HUES6 (cell line): ENCODE measurements around the gene WWC2.

ENCODE experiments used
- H3K27ac ChIP-seq: 2 replicates; pipeline ENCODE4 v1.7.0; 2013; ENCODE audit warnings: low read depth, mild to moderate bottlenecking, low read length, inconsistent platforms
- H3K27me3 ChIP-seq: 2 replicates; pipeline ENCODE4 v1.6.1; 2013; ENCODE audit warnings: low read length; ENCODE audit not compliant: control insufficient read depth, insufficient read depth
- H3K36me3 ChIP-seq: 2 replicates; pipeline ENCODE4 v1.6.1; 2013; ENCODE audit warnings: low read length; ENCODE audit not compliant: control insufficient read depth, insufficient read depth
- H3K4me1 ChIP-seq: 2 replicates; pipeline ENCODE4 v1.6.1; 2013; ENCODE audit warnings: low read length; ENCODE audit not compliant: control insufficient read depth, insufficient read depth
- H3K4me3 ChIP-seq: 2 replicates; pipeline ENCODE4 v1.5.1; 2013; ENCODE audit warnings: low read depth, low read length
- H3K9ac ChIP-seq: one replicate; pipeline ENCODE4 v1.6.1; 2013; ENCODE audit warnings: mild to moderate bottlenecking, low read length
- H3K9me3 ChIP-seq: 2 replicates; pipeline ENCODE4 v1.6.1; 2013; ENCODE audit warnings: low read depth, low read length; ENCODE audit not compliant: control insufficient read depth, insufficient read depth

WWC2 gene

DNA sequence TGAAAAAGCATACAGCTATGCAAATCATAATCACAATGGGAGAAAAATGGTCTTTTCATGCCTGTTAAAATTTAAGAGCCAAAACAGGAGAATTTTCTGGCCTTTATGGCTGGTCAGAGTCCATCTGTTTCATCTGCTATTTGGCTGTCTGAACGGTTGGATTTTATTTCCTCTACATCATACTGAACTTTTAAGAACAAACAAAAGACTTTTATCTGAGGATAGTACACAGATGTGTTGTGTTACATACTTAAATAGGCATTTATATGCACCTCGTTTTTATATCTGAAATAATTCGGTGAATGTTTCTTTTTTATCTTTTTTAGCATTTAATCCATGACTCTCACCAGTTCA, 18.0 kb upstream of the WWC2 start:
- Histone ChIP-seq H3K36me3 (no peaks in the 10 kb centered on the region), H3K27me3 (no peaks in the 10 kb centered on the region), H3K27ac (no peak overlapping the region), H3K9me3 (no peaks in the 10 kb centered on the region), H3K9ac (no peak overlapping the region), H3K4me1 (no peaks in the 10 kb centered on the region; the same call in 1 of the 2 replicates), H3K4me3 (no peak overlapping the region)

DNA sequence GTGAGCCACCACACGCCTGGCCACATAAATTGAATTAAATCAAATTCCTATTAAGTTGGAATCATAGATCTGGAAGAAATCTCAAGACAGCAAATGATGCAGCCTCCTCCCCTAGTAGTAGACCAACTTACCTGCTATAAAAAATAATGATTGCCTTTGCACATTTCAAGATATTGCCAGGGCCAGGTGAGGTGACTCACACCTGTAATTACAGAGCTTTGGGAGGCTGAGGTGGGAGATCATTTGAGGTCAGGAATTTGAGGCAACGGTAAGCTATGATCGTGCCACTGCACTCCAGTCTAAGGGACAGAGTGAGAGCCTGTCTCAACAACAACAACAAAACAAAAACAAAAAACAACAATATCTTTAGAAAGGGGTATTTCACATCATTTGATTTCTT, 17.0 kb upstream of the WWC2 start:
- Histone ChIP-seq H3K9me3 (no peaks in the 10 kb centered on the region), H3K4me3 (no peak overlapping the region), H3K9ac (no peak overlapping the region), H3K4me1 (no peaks in the 10 kb centered on the region), H3K27me3 (no peaks in the 10 kb centered on the region), H3K36me3 (no peaks in the 10 kb centered on the region), H3K27ac (no peak overlapping the region)

DNA sequence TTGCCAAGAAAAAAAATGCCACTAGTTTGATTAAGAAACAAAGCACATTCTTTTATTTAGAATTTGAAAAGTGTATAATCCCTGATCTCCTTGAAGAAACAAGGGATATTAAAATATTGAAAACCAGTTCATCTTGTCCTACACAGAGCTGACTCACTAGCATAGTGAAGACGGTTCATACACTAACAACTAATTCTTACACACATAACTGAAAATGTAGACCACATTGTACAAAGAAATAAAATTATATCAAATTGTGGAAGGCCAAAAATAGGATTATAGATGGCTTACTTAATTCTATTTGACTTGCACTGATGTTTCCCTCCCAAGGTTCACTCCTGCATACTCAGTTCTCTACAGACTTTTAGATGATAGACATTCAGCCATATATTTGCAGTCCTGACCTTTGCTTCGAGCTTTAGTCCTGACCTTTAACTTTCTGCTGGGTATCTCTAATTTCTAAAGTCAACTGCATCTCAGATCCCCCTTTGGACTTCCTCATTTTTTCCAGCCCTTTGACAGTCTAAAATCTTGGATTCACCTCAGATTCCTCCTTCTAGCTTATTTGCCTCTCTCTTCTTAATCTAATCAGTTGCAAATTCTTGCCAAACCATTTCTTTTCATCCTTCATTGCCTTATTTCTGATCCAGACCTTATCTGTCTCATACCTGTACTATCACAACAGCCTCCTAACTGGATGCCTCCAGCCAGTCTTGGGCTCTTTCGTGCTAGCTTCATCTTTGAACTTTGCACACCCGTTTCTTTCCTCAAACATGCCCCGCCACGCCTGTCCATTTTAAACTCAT, 4.5 kb upstream of the WWC2 start:
- no peaks in the 10 kb centered on the region for H3K36me3 ChIP-seq
- peaks cover 7% of the 10 kb centered on the region for H3K9me3 ChIP-seq
- no peaks in the 10 kb centered on the region for H3K27me3 ChIP-seq
- H3K27ac ChIP-seq, result no peak overlapping the region
- H3K4me1 ChIP-seq, result peaks cover 17% of the 10 kb centered on the region
- no peak overlapping the region for H3K9ac ChIP-seq
- no peak overlapping the region for H3K4me3 ChIP-seq

DNA sequence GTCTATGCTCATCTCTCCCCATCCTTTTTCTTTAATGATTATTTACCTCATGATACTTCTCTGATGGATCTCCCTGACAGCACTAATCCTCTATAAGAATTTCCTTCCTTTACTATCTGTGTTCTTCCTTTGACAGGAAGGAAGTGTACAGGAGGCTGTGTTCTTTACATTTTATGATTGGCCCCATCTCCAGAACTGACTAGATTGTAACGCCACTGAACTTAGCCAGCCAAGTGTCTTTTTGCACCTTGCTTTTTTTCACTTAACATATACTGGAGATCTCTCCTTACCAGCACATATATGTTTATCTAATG, 3.9 kb upstream of the WWC2 start:
- Histone ChIP-seq H3K27ac (no peak overlapping the region), H3K9me3 (peaks cover 2% of the 10 kb centered on the region), H3K9ac (no peak overlapping the region), H3K27me3 (no peaks in the 10 kb centered on the region), H3K4me3 (no peak overlapping the region), H3K4me1 (peaks cover 17% of the 10 kb centered on the region), H3K36me3 (no peaks in the 10 kb centered on the region)

DNA sequence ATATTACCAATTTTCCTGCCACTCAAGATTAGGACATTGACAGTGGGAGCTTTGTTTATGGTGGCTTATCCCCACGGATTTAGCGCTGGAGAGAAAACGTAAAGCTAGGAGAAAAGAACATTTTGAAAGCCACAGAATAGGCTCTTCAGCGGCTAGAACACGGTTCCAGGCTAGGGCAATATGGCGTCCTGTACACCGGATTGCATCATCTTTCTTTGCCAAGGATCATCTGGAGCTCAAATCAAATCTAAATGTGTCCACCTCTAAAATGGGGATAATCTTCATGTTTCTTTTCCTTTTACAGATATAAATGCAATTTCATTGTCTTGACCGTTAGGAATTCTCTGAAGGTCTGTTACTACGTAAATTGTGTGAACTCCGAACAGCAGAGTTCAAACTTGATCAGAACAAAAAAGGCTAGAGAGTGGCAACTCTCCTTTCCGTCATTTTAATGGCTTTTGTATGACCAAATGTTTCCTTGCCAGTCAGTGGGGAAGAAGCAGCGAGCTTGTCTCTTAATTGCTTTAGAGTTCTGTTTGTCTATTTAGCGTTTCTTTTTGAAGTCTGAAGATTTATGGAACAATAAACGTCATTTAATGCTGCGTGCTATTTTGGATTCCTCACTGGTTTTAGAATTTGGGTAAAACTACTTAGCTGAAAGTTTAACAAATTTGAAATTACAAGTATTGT, 2.6 kb upstream of the WWC2 start:
- Histone ChIP-seq H3K4me3 (peak overlapping the region; percentile 88), H3K27ac (peak overlapping the region; percentile 97; the same call in 1 of the 2 replicates), H3K9me3 (no peaks in the 10 kb centered on the region), H3K9ac (peak overlapping the region; percentile 88), H3K27me3 (no peaks in the 10 kb centered on the region), H3K4me1 (peaks cover 21% of the 10 kb centered on the region), H3K36me3 (no peaks in the 10 kb centered on the region)

DNA sequence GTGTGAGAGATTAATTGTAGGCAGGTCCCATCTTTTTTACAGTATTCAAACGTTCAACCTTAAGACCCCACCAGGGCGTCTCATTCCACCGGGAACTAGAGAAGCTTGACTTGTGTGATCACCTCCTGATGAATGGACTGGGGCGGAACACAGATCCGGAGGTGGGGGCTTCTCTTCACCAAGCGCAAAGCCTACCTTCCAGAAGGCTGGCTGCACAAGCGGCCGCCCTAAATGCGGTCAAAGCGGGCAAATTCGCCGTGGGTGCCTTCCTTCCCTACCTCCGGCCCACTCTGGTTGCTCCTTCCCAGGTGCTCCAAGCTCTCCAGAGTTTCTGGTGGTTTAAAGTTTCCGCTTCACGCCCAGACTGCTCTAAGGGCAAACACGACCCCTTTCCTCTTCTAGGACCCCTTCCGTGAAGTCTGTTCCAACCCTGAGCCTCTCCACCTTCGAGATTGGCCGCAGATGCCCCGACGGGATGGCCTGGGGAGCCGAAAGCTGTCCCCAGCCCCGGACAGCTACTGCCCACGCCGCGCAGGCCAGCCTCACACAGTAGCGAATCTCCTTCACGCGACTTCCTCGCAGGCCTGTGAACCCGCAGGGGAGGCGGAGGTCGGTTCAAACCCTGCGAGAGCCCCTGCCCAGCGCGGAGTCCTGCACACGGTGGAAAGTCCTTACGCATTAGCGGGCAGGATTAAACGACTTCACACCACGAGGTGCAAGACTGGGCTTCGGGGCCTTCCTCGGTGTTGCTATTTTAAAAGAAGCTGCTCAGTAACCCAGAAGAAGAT, 1.6 kb upstream of the WWC2 start:
- Histone ChIP-seq H3K9me3 (no peaks in the 10 kb centered on the region), H3K4me3 (peak overlapping the region; percentile 88), H3K27me3 (no peaks in the 10 kb centered on the region), H3K4me1 (peaks cover 31% of the 10 kb centered on the region), H3K9ac (peak overlapping the region; percentile 88), H3K36me3 (no peaks in the 10 kb centered on the region), H3K27ac (peak overlapping the region; percentile 97)

DNA sequence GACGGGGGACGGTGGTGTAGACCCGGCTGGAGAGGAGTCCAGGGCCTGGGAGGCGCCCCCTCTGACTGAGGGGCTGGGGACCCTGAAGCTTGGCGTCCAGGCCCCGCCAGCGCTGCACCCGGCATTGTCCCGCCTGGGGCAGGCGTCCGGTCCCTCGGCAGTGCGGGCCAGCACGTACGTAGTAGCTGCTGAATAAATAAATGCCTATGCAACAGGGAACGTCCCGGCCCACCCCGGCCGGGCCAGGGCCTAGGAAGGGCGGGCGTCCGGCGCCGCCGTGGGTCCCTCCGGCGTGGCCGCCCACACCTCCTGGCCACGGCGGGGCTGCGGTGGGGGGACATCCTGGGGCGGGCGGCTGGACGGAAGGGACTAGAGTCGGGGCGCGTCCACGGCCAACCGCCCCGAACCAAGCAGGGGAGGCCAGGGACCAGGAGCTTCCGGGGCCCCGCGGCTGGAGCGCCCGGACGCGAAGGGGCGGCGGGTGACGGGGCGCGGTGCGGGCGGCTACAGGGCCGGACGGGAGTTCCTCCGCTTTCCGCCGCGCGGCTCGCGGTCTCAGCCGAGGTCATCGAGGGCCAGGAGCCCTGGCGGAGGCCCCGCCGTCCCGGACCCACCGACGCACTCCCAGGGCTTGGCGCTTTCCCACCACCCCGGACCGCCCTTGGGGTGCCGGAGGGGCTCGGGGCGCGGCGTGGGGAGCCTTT, 886 bp upstream of the WWC2 start:
- Histone ChIP-seq H3K4me3 (peak overlapping the region; percentile 88), H3K9ac (peak overlapping the region; percentile 88)

DNA sequence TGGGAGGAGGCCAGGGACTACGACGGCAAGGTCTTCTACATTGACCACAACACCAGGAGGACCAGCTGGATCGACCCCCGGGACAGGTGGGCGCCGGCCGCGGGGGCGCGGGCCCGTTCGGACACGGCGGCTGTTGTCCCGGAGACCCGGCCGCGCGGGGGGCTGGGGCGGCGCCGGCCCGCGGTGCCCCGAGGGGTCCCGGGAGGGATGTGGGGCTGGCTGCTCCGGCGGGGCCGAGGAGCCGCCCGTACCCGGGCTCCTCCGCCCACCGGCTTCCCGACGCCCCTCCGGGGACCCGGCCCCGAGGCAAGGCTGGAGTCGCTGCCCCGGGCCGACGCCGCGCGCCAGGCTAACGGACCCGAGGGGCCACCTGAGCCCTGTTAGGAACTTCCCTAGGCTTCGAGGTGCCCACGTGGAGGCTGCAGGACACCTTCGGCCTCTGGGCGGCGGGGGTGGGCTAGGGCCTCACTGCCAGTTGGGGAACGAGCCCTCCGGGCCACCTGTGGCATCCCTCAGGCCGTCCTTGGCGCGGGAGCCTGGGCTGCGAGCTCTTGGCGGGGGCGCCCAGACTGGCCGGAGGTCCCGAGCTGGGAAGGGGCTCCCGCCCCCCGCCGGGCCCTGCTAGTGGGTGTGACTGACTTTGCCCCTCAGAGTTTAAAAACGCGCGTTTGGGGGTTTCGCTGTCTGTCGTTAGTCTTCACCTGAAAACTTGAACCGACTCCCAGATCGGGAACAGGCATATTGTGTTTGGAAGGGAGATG, 660 bp downstream of the WWC2 start:
- Histone ChIP-seq H3K27me3 (no peaks in the 10 kb centered on the region), H3K27ac (peak overlapping the region; percentile 77), H3K9ac (peak overlapping the region; percentile 88), H3K36me3 (no peaks in the 10 kb centered on the region), H3K9me3 (no peaks in the 10 kb centered on the region), H3K4me1 (peaks cover 37% of the 10 kb centered on the region), H3K4me3 (peak overlapping the region; percentile 88)

More for the DNA sequence above, 886 bp upstream of the WWC2 start:
- peak overlapping the region; percentile 97 for H3K27ac ChIP-seq
- no peaks in the 10 kb centered on the region for H3K36me3 ChIP-seq
- H3K4me1 ChIP-seq, result peaks cover 37% of the 10 kb centered on the region
- no peaks in the 10 kb centered on the region for H3K9me3 ChIP-seq
- no peaks in the 10 kb centered on the region for H3K27me3 ChIP-seq

DNA sequence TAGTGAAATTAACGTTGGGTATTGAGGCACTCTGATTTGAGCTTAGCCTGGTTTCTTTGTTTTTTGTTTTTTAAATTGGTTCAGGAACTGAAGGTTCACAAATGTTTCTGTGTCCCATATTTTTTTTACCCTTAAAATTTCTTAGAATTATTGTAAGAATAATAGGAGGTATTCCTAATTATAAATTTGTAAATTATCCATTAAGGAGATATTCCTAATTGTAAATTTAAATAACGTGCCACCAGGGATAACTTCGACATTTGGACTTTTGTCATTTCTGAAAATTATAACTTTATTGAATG, 1.2 kb downstream of the WWC2 start:
- Histone ChIP-seq H3K9me3 (no peaks in the 10 kb centered on the region), H3K4me1 (peaks cover 42% of the 10 kb centered on the region), H3K36me3 (no peaks in the 10 kb centered on the region), H3K4me3 (peak overlapping the region; percentile 88), H3K9ac (peak overlapping the region; percentile 88), H3K27me3 (no peaks in the 10 kb centered on the region), H3K27ac (0 out of 2 replicates have a peak overlapping the region, but pooled peaks have one; percentile 77)

DNA sequence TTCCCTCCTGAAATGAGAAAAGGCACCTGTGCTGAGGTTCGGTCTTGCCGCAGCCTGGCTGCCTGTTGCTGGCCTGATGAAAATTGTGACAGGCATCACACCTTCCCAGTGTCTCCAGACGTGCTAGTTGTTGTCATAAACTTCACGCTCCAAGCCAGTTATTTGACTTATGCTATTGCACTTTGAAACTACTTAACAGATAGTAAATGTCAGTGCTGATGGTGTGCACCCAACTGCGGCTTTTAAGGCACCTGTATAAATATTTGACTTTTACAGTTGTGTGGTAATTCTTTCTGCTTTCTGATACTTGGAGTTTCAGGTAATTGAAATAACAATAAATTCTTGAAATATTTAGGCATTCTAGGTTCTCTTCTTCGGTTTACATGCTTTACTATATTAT, 1.8 kb downstream of the WWC2 start:
- H3K9ac ChIP-seq, result peak overlapping the region; percentile 45
- H3K27ac ChIP-seq, result no peak overlapping the region
- H3K36me3 ChIP-seq, result no peaks in the 10 kb centered on the region
- no peaks in the 10 kb centered on the region for H3K9me3 ChIP-seq
- peak overlapping the region; percentile 88 for H3K4me3 ChIP-seq
- H3K4me1 ChIP-seq, result peaks cover 44% of the 10 kb centered on the region
- no peaks in the 10 kb centered on the region for H3K27me3 ChIP-seq
